H9 (cell line): ENCODE results near the gene TRMT1. TPM values are rescaled to one million over a fixed set of nuclear protein-coding genes. Genes with fewer than 3 reads are reported as not detected.

ENCODE experiments used
- DNase-seq: peaks from one replicate; pipeline ENCODE4 v3.0.0-alpha.2; 2017
- H2AFZ ChIP-seq: one replicate; pipeline ENCODE4 v1.6.1; 2013; ENCODE audit warnings: mild to moderate bottlenecking, low read length, control low read depth, moderate library complexity
- H2AK5ac ChIP-seq: 2 replicates; pipeline ENCODE4 v1.6.1; 2013; ENCODE audit warnings: low read length, control low read depth, mixed read lengths; ENCODE audit not compliant: insufficient read length
- H2BK120ac ChIP-seq: one replicate; pipeline ENCODE4 v1.6.1; 2013; ENCODE audit warnings: low read depth, mild to moderate bottlenecking, low read length, control low read depth, inconsistent platforms; ENCODE audit not compliant: poor library complexity, severe bottlenecking
- H2BK12ac ChIP-seq: 2 replicates; pipeline ENCODE4 v1.6.1; 2013; ENCODE audit warnings: low read length, control low read depth, mixed read lengths, low read depth; ENCODE audit not compliant: insufficient read length
- H2BK15ac ChIP-seq: 2 replicates; pipeline ENCODE4 v1.6.1; 2013; ENCODE audit warnings: low read depth, low read length, control low read depth
- H2BK20ac ChIP-seq: one replicate; pipeline ENCODE4 v1.6.1; 2013; ENCODE audit warnings: low read depth, mild to moderate bottlenecking, low read length, control low read depth, inconsistent platforms; ENCODE audit not compliant: poor library complexity, severe bottlenecking
- H2BK5ac ChIP-seq: 2 replicates; pipeline ENCODE4 v1.6.1; 2013; ENCODE audit warnings: low read length, control low read depth, mixed read lengths; ENCODE audit not compliant: insufficient read length
- H3K14ac ChIP-seq: 2 replicates; pipeline ENCODE4 v1.6.1; 2013; ENCODE audit warnings: low read length, control low read depth; ENCODE audit not compliant: insufficient read depth
- H3K18ac ChIP-seq: 2 replicates; pipeline ENCODE4 v1.6.1; 2013; ENCODE audit warnings: low read depth, mild to moderate bottlenecking, mixed read lengths, low read length, control low read depth; ENCODE audit not compliant: insufficient read length
- H3K23ac ChIP-seq: 2 replicates; pipeline ENCODE4 v1.6.1; 2013; ENCODE audit warnings: low read length, control low read depth, mixed read lengths, low read depth; ENCODE audit not compliant: insufficient read length
- H3K23me2 ChIP-seq: 2 replicates; pipeline ENCODE4 v1.6.1; 2013; ENCODE audit warnings: low read depth, mild to moderate bottlenecking, mixed read lengths, low read length, control low read depth; ENCODE audit not compliant: insufficient read length, poor library complexity, severe bottlenecking
- H3K27ac ChIP-seq: 2 replicates; pipeline ENCODE4 v1.5.1; 2013; ENCODE audit warnings: low read length, control low read depth, mixed read lengths, low read depth; ENCODE audit not compliant: insufficient read length
- H3K27me3 ChIP-seq: 2 replicates; pipeline ENCODE4 v1.6.1; 2013; ENCODE audit warnings: low read length, control low read depth, inconsistent platforms; ENCODE audit not compliant: insufficient read depth
- H3K4ac ChIP-seq: 2 replicates; pipeline ENCODE4 v1.6.1; 2013; ENCODE audit warnings: low read depth, mild to moderate bottlenecking, control low read depth, inconsistent platforms, low read length, moderate library complexity
- H3K4me1 ChIP-seq: 2 replicates; pipeline ENCODE4 v1.6.1; 2013; ENCODE audit warnings: low read length, control low read depth, inconsistent platforms; ENCODE audit not compliant: insufficient read depth
- H3K4me2 ChIP-seq: 2 replicates; pipeline ENCODE4 v1.6.1; 2013; ENCODE audit warnings: low read length, control low read depth, mixed read lengths; ENCODE audit not compliant: insufficient read length, insufficient read depth
- H3K56ac ChIP-seq: 2 replicates; pipeline ENCODE4 v1.6.1; 2013; ENCODE audit warnings: low read depth, mild to moderate bottlenecking, mixed read lengths, low read length, control low read depth; ENCODE audit not compliant: insufficient read length
- H3K79me1 ChIP-seq: 2 replicates; pipeline ENCODE4 v1.6.1; 2013; ENCODE audit warnings: low read depth, mild to moderate bottlenecking, moderate library complexity, low read length, control low read depth, inconsistent platforms; ENCODE audit not compliant: insufficient read depth, poor library complexity, severe bottlenecking
- H3K79me2 ChIP-seq: 2 replicates; pipeline ENCODE4 v1.6.1; 2013; ENCODE audit warnings: low read length, control low read depth, inconsistent platforms; ENCODE audit not compliant: insufficient read depth
- H3K9ac ChIP-seq: 2 replicates; pipeline ENCODE4 v1.6.1; 2013; ENCODE audit warnings: low read length, control low read depth, mixed read lengths; ENCODE audit not compliant: insufficient read length; ENCODE audit errors: extremely low read depth
- H3K9me3 ChIP-seq: one replicate; pipeline ENCODE4 v1.6.1; 2013; ENCODE audit warnings: low read depth, low read length, inconsistent platforms; ENCODE audit not compliant: control insufficient read depth
- H3T11ph ChIP-seq: one replicate; pipeline ENCODE4 v1.6.1; 2013; ENCODE audit warnings: mild to moderate bottlenecking, low read length, control low read depth, inconsistent platforms
- H4K20me1 ChIP-seq: one replicate; pipeline ENCODE4 v1.6.1; 2013; ENCODE audit not compliant: control insufficient read depth, insufficient read length, insufficient read depth
- H4K5ac ChIP-seq: 2 replicates; pipeline ENCODE4 v1.6.1; 2013; ENCODE audit warnings: low read depth, mild to moderate bottlenecking, mixed read lengths, low read length, control low read depth; ENCODE audit not compliant: insufficient read length
- H4K8ac ChIP-seq: replicated peaks from 2 replicates; pipeline ENCODE4 v1.6.1; 2013; ENCODE audit warnings: low read length, control low read depth, mixed read lengths, low read depth; ENCODE audit not compliant: insufficient read length
- H4K91ac ChIP-seq: 2 replicates; pipeline ENCODE4 v1.6.1; 2013; ENCODE audit warnings: low read depth, mild to moderate bottlenecking, moderate library complexity, mixed read lengths, low read length, control low read depth; ENCODE audit not compliant: insufficient read length
- H3K27ac Mint-ChIP-seq, 3 experiments: 2 replicates in 2 of 3; 3 replicates in 1 of 3; pipeline ENCODE4 v1.8.0; 2020 to 2021; ENCODE audit warnings: mixed read lengths in 3 of 3, mild to moderate bottlenecking in 1 of 3, moderate library complexity in 1 of 3
- H3K27me3 Mint-ChIP-seq: 2 replicates; pipeline ENCODE4 v1.8.0; 2021; ENCODE audit warnings: low read depth, mild to moderate bottlenecking, moderate library complexity, mixed read lengths
- H3K36me3 Mint-ChIP-seq, 3 experiments: 2 replicates in 2 of 3; 3 replicates in 1 of 3; pipeline ENCODE4 v1.8.0; 2020 to 2021; ENCODE audit warnings: low read depth in 3 of 3, mixed read lengths in 3 of 3; ENCODE audit not compliant: insufficient read depth in 1 of 3
- H3K4me1 Mint-ChIP-seq, 2 experiments: 2 replicates each; pipeline ENCODE4 v1.8.0; 2020; ENCODE audit warnings: mixed read lengths in 2 of 2
- H3K4me3 Mint-ChIP-seq, 2 experiments: 2 replicates in 1 of 2; 3 replicates in 1 of 2; pipeline ENCODE4 v1.8.0; 2020 to 2021; ENCODE audit warnings: mild to moderate bottlenecking in 2 of 2, mixed read lengths in 2 of 2, moderate library complexity in 1 of 2
- H3K9me3 Mint-ChIP-seq, 2 experiments: 2 replicates in 1 of 2; 3 replicates in 1 of 2; pipeline ENCODE4 v1.8.0; 2020; ENCODE audit warnings: mild to moderate bottlenecking in 2 of 2, mixed read lengths in 2 of 2, moderate library complexity in 1 of 2
- CTCF ChIP-seq: fragments of 200-600 bp; sonication (generic); conservative IDR thresholded peaks from 3 replicates; pipeline ENCODE4 v1.8.0; 2021; ENCODE audit warnings: antibody characterized with exemption, mild to moderate bottlenecking
- WGBS: extraction: QIAGEN DNeasy Blood & Tissue Kit; methylation state at CpG from one replicate; pipeline ENCODE4 v1.1.7; 2013; ENCODE audit warnings: missing lambda C conversion rate, low lambda C conversion rate, mixed read lengths; ENCODE audit not compliant: insufficient read length; ENCODE audit errors: extremely low coverage; 5-methylcytosine and 5-hydroxymethylcytosine counted together
- total RNA-seq: library from RNA; stranded (reverse); gene quantifications from 2 replicates; pipeline ENCODE4 v1.2.1, GENCODE V29; 2021

The TRMT1 gene
- total RNA-seq, 1 experiment from 2014 or later: 95.7 TPM

- H2BK20ac ChIP-seq: no peak overlapping the region
- peaks cover 7% of the 10 kb centered on the region for H3K23me2 ChIP-seq
- H2AFZ ChIP-seq: no peak overlapping the region
- no peaks in the 10 kb centered on the region for H3K9me3 ChIP-seq
- H3K36me3 Mint-ChIP-seq: no peaks in the 10 kb centered on the region
- H3K9ac ChIP-seq: no peak overlapping the region
- H3K14ac ChIP-seq: no peak overlapping the region
- H3K27ac Mint-ChIP-seq: no peak overlapping the region
- H3K27me3 Mint-ChIP-seq: peaks cover 97% of the 10 kb centered on the region
- no peak overlapping the region for H3K18ac ChIP-seq
- no peak overlapping the region for H4K8ac ChIP-seq
- peak; percentile 18; the same call in 1 of the 3 replicates for TF ChIP-seq CTCF
- no CpG with 5 or more reads among the region's 12 CpGs for WGBS
- peaks cover 6% of the 10 kb centered on the region; the same call in 1 of the 2 replicates for H3K4me1 ChIP-seq
- DNase-seq: no peak
- no peaks in the 10 kb centered on the region for H3K79me1 ChIP-seq
- H3K27ac ChIP-seq: no peak overlapping the region
- no peak overlapping the region for H3T11ph ChIP-seq
- no peak overlapping the region for H2BK5ac ChIP-seq
- no peak overlapping the region for H2BK15ac ChIP-seq
- H2BK120ac ChIP-seq: no peak overlapping the region
- H2AK5ac ChIP-seq: no peak overlapping the region
- no peaks in the 10 kb centered on the region for H4K20me1 ChIP-seq
- no peak overlapping the region for H3K4ac ChIP-seq
- no peaks in the 10 kb centered on the region; a peak in 1 of 5 replicates for H3K9me3 Mint-ChIP-seq
- no peaks in the 10 kb centered on the region for H3K79me2 ChIP-seq
- no peak overlapping the region for H3K4me2 ChIP-seq
- no peak overlapping the region for H4K91ac ChIP-seq
- no peak overlapping the region for H2BK12ac ChIP-seq
- H3K56ac ChIP-seq: no peak overlapping the region
- H3K4me1 Mint-ChIP-seq: peaks cover 28 to 46% of the 10 kb centered on the region in 2 experiments
- no peak overlapping the region for H3K23ac ChIP-seq
- no peak overlapping the region for H4K5ac ChIP-seq
- H3K4me3 Mint-ChIP-seq: no peak overlapping the region; a peak in 1 of 5 replicates
- peaks cover 56% of the 10 kb centered on the region for H3K27me3 ChIP-seq
Measured at GRCh38 chr19:13058951-13059660, 57.4 kb downstream of the TRMT1 start.
